NK-92 treated with Interleukin-12 subunit alpha and Interleukin-12 subunit beta, amount 100 ng/mL, for 24 hours (cell line): Measurements from ENCODE around the gene FAR2.

ENCODE experiments used
- DNase-seq: peaks from one replicate; lab custom pipeline; 2025; lab: John Stamatoyannopoulos, UW

FAR2 gene

GRCh38 chr12:29204521-29204920, 55.4 kb downstream of the FAR2 start:
- no peak for DNase-seq

GRCh38 chr12:29207120-29207519, 58.0 kb downstream of the FAR2 start:
- no peak for DNase-seq

GRCh38 chr12:29208060-29208459, 59.0 kb downstream of the FAR2 start:
- DNase-seq, result no peak

GRCh38 chr12:29208936-29209701, 60.0 kb downstream of the FAR2 start:
- DNase-seq, result no peak

GRCh38 chr12:29211696-29212095, 62.6 kb downstream of the FAR2 start:
- no peak for DNase-seq

- DNase-seq, result no peak
Measured at GRCh38 chr12:29212682-29213403, 63.8 kb downstream of the FAR2 start.

- no peak for DNase-seq
Measured at GRCh38 chr12:29216266-29216665, 67.2 kb downstream of the FAR2 start.

- DNase-seq, result no peak
Measured at GRCh38 chr12:29216797-29217575, 67.9 kb downstream of the FAR2 start.

- DNase-seq, result no peak
Measured at GRCh38 chr12:29220632-29221336, 71.7 kb downstream of the FAR2 start.

GRCh38 chr12:29222200-29222599, 73.1 kb downstream of the FAR2 start:
- no peak for DNase-seq

- DNase-seq, result no peak
Measured at GRCh38 chr12:29223426-29223825, 74.3 kb downstream of the FAR2 start.

- no peak for DNase-seq
Measured at GRCh38 chr12:29223956-29224543, 75.0 kb downstream of the FAR2 start.

GRCh38 chr12:29224572-29224971, 75.5 kb downstream of the FAR2 start:
- no peak for DNase-seq

GRCh38 chr12:29225834-29226233, 76.8 kb downstream of the FAR2 start:
- DNase-seq, result no peak

- DNase-seq, result no peak
Measured at GRCh38 chr12:29226616-29227015, 77.5 kb downstream of the FAR2 start.

- DNase-seq, result no peak
Measured at GRCh38 chr12:29228474-29229157, 79.5 kb downstream of the FAR2 start.

GRCh38 chr12:29229158-29229505, 80.1 kb downstream of the FAR2 start:
- DNase-seq, result no peak

GRCh38 chr12:29229937-29230336, 80.9 kb downstream of the FAR2 start:
- no peak for DNase-seq

- DNase-seq, result no peak
Measured at GRCh38 chr12:29230800-29231560, 81.9 kb downstream of the FAR2 start.

- no peak for DNase-seq
Measured at GRCh38 chr12:29232086-29232485, 83.0 kb downstream of the FAR2 start.
